DND-41 (cell line): ENCODE data around the gene ELN.

Experiments
- ATAC-seq: fragments of 200-7000 bp; cut with Tn5 transposase; 3 replicates; pipeline ENCODE4 v1.9.1; 2021; ENCODE audit warnings: low read depth; ENCODE audit not compliant: insufficient read depth
- DNase-seq: peaks from one replicate; pipeline ENCODE4 v3.0.0-alpha.2; 2020
- H2AFZ ChIP-seq: 2 replicates; pipeline ENCODE4 v1.6.0; 2012; ENCODE audit warnings: low read depth, low read length
- H3K27ac ChIP-seq: 2 replicates; pipeline ENCODE4 v1.5.1; 2012; ENCODE audit warnings: low read length, inconsistent platforms
- H3K27me3 ChIP-seq: fragments of 200-600 bp; sonication (generic); 2 replicates; pipeline ENCODE4 v1.6.0; 2012; ENCODE audit warnings: low read length, mild to moderate bottlenecking, inconsistent platforms; ENCODE audit not compliant: insufficient read depth, poor library complexity
- H3K36me3 ChIP-seq: 2 replicates; pipeline ENCODE4 v1.5.1; 2012; ENCODE audit warnings: low read length, inconsistent platforms; ENCODE audit not compliant: insufficient read depth
- H3K4me1 ChIP-seq: 2 replicates; pipeline ENCODE4 v1.5.1; 2012; ENCODE audit warnings: mild to moderate bottlenecking, low read length; ENCODE audit not compliant: insufficient read depth
- H3K4me2 ChIP-seq: 2 replicates; pipeline ENCODE4 v1.6.0; 2012; ENCODE audit warnings: mild to moderate bottlenecking, moderate library complexity, low read length, inconsistent platforms; ENCODE audit not compliant: insufficient read depth
- H3K4me3 ChIP-seq, 2 experiments: fragments of 200-600 bp in 1 of 2; shearing (Covaris generic) in 1 of 2; 2 replicates each; pipeline ENCODE4 v1.5.1; 2012 to 2016; ENCODE audit warnings: inconsistent platforms in 2 of 2, low read length in 2 of 2, mild to moderate bottlenecking in 2 of 2, low read depth in 1 of 2, moderate library complexity in 1 of 2
- H3K79me2 ChIP-seq: 2 replicates; pipeline ENCODE4 v1.6.0; 2012; ENCODE audit warnings: low read length, inconsistent platforms; ENCODE audit not compliant: insufficient read depth
- H3K9ac ChIP-seq: 2 replicates; pipeline ENCODE4 v1.6.0; 2012; ENCODE audit warnings: low read depth, mild to moderate bottlenecking, inconsistent platforms, low read length, moderate library complexity
- H3K9me3 ChIP-seq: 2 replicates; pipeline ENCODE4 v1.5.1; 2012; ENCODE audit warnings: low read length, moderate library complexity, mild to moderate bottlenecking, inconsistent platforms; ENCODE audit not compliant: insufficient read depth, severe bottlenecking
- H4K20me1 ChIP-seq: 2 replicates; pipeline ENCODE4 v1.6.0; 2012; ENCODE audit warnings: low read length; ENCODE audit not compliant: insufficient read depth
- CTCF ChIP-seq: IDR thresholded peaks from 2 replicates; pipeline ENCODE4 v1.5.1; 2012; ENCODE audit warnings: borderline replicate concordance, low read length, moderate library complexity, mild to moderate bottlenecking; ENCODE audit not compliant: poor library complexity, severe bottlenecking; ENCODE audit errors: extremely low read depth
- EZH2 ChIP-seq: IDR thresholded peaks from 3 replicates; pipeline ENCODE4 v1.6.1; 2012; ENCODE audit warnings: borderline replicate concordance, low read depth, mild to moderate bottlenecking, moderate library complexity, low read length, inconsistent platforms; ENCODE audit not compliant: severe bottlenecking

The ELN gene

GRCh38 chr7:74030861-74031260, 2.9 kb downstream of the ELN start:
- TF ChIP-seq CTCF (no peak), EZH2 (no peak)
- Histone ChIP-seq H2AFZ (no peak overlapping the region), H3K4me3 (no peak overlapping the region), H3K36me3 (no peaks in the 10 kb centered on the region), H3K4me2 (no peak overlapping the region), H3K27ac (no peak overlapping the region), H3K4me1 (no peaks in the 10 kb centered on the region), H3K9me3 (no peaks in the 10 kb centered on the region), H4K20me1 (peaks cover 3% of the 10 kb centered on the region; the same call in 1 of the 2 replicates), H3K79me2 (no peaks in the 10 kb centered on the region), H3K9ac (no peak overlapping the region), H3K27me3 (peaks cover 42% of the 10 kb centered on the region)
- no peak for ATAC-seq
- no peak for DNase-seq

GRCh38 chr7:74031403-74032190, 3.6 kb downstream of the ELN start:
- Histone ChIP-seq H3K27me3 (peaks cover 37% of the 10 kb centered on the region), H3K4me1 (no peaks in the 10 kb centered on the region), H3K9me3 (no peaks in the 10 kb centered on the region), H3K27ac (no peak overlapping the region), H3K9ac (no peak overlapping the region), H3K36me3 (no peaks in the 10 kb centered on the region), H3K79me2 (no peaks in the 10 kb centered on the region), H3K4me2 (no peak overlapping the region), H4K20me1 (peaks cover 3% of the 10 kb centered on the region; the same call in 1 of the 2 replicates), H3K4me3 (no peak overlapping the region), H2AFZ (no peak overlapping the region)
- ATAC-seq (no peak), DNase-seq (no peak)
- no peak for TF ChIP-seq CTCF
- no peak for TF ChIP-seq EZH2

- no peak overlapping the region for H3K4me2 ChIP-seq
- H3K79me2 ChIP-seq, result no peaks in the 10 kb centered on the region
- no peak overlapping the region for H2AFZ ChIP-seq
- H3K9ac ChIP-seq, result no peak overlapping the region
- ATAC-seq (no peak), DNase-seq (no peak)
- H3K27me3 ChIP-seq, result peaks cover 35% of the 10 kb centered on the region
- no peak overlapping the region for H3K4me3 ChIP-seq
- peaks cover 3% of the 10 kb centered on the region; the same call in 1 of the 2 replicates for H4K20me1 ChIP-seq
- no peaks in the 10 kb centered on the region for H3K36me3 ChIP-seq
- no peaks in the 10 kb centered on the region for H3K9me3 ChIP-seq
- H3K4me1 ChIP-seq, result no peaks in the 10 kb centered on the region
- TF ChIP-seq EZH2 (no peak), CTCF (no peak)
- no peak overlapping the region for H3K27ac ChIP-seq
These were observed 4.2 kb downstream of the ELN start for GRCh38 chr7:74032191-74032490.
